Loucy (cell line): Measurements from ENCODE around the gene SLC25A42.
A peak's percentile ranks its signal among the peaks of the same experiment; 100 is the strongest.

Source experiments
- H2AFZ ChIP-seq: fragments of 200-600 bp; sonication (generic); 2 replicates; pipeline ENCODE4 v1.6.0; 2016; ENCODE audit warnings: antibody characterized with exemption, mild to moderate bottlenecking, low read length, moderate library complexity
- H3F3A ChIP-seq: fragments of 200-600 bp; 2 replicates; pipeline ENCODE4 v1.6.0; 2016; ENCODE audit warnings: antibody characterized with exemption, low read depth, mild to moderate bottlenecking
- H3K27me3 ChIP-seq: fragments of 200-600 bp; sonication (generic); 2 replicates; pipeline ENCODE4 v1.6.1; 2014; ENCODE audit warnings: low read length, mild to moderate bottlenecking; ENCODE audit not compliant: insufficient read depth, poor library complexity, severe bottlenecking
- H3K36me3 ChIP-seq: fragments of 200-600 bp; sonication (generic); 2 replicates; pipeline ENCODE4 v1.6.1; 2016; ENCODE audit warnings: low read length; ENCODE audit not compliant: insufficient read depth
- H3K4me1 ChIP-seq: fragments of 200-600 bp; sonication (generic); 2 replicates; pipeline ENCODE4 v1.5.1; 2014; ENCODE audit warnings: low read length, mild to moderate bottlenecking; ENCODE audit not compliant: insufficient read depth, poor library complexity, severe bottlenecking
- H3K4me2 ChIP-seq: fragments of 200-600 bp; sonication (generic); 2 replicates; pipeline ENCODE4 v1.6.0; 2014; ENCODE audit warnings: antibody characterized with exemption, low read length, low read depth, mild to moderate bottlenecking; ENCODE audit not compliant: poor library complexity, severe bottlenecking
- H3K4me3 ChIP-seq: fragments of 200-600 bp; sonication (generic); 2 replicates; pipeline ENCODE4 v1.5.1; 2014; ENCODE audit warnings: low read length, mild to moderate bottlenecking, mixed read lengths; ENCODE audit not compliant: poor library complexity, severe bottlenecking
- H3K79me2 ChIP-seq: fragments of 200-600 bp; sonication (generic); 2 replicates; pipeline ENCODE4 v1.6.1; 2014; ENCODE audit warnings: low read length; ENCODE audit not compliant: insufficient read depth
- H3K9ac ChIP-seq: fragments of 200-600 bp; sonication (generic); 2 replicates; pipeline ENCODE4 v1.6.0; 2014; ENCODE audit warnings: mild to moderate bottlenecking, low read depth, low read length, moderate library complexity; ENCODE audit not compliant: poor library complexity, severe bottlenecking
- H3K9me2 ChIP-seq: fragments of 200-600 bp; sonication (generic); replicated peaks from 2 replicates; pipeline ENCODE4 v1.6.1; 2016; ENCODE audit warnings: low read depth, low read length, mixed read lengths
- H3K9me3 ChIP-seq: fragments of 200-600 bp; sonication (generic); 2 replicates; pipeline ENCODE4 v1.6.1; 2014; ENCODE audit warnings: mild to moderate bottlenecking, antibody characterized with exemption, low read length, low read depth; ENCODE audit not compliant: insufficient read depth
- H4K20me1 ChIP-seq: fragments of 200-600 bp; sonication (generic); 2 replicates; pipeline ENCODE4 v1.6.0; 2014; ENCODE audit warnings: antibody characterized with exemption, low read length, mild to moderate bottlenecking; ENCODE audit not compliant: insufficient read depth, poor library complexity, severe bottlenecking
- CTCF ChIP-seq: fragments of 200-600 bp; sonication (generic); conservative IDR thresholded peaks from 2 replicates; pipeline ENCODE4 v1.5.1; 2014; ENCODE audit warnings: mild to moderate bottlenecking, antibody characterized with exemption, low read length
- EZH2phosphoT487 ChIP-seq: fragments of 200-600 bp; IDR thresholded peaks from 2 replicates; pipeline ENCODE4 v1.6.1; 2018; ENCODE audit warnings: antibody characterized with exemption, mild to moderate bottlenecking, moderate library complexity, borderline replicate concordance

The SLC25A42 gene

GRCh38 chr19:19057317-19057716 is 6.5 kb upstream of the SLC25A42 start:
- Histone ChIP-seq H3K4me1 (peaks cover 14% of the 10 kb centered on the region), H3K4me3 (no peak overlapping the region), H3F3A (no peaks in the 10 kb centered on the region), H3K27me3 (no peaks in the 10 kb centered on the region), H3K9ac (no peak overlapping the region), H3K9me3 (no peaks in the 10 kb centered on the region), H2AFZ (no peak overlapping the region), H3K79me2 (no peaks in the 10 kb centered on the region), H3K9me2 (no peaks in the 10 kb centered on the region), H4K20me1 (no peaks in the 10 kb centered on the region), H3K36me3 (peaks cover 42% of the 10 kb centered on the region; the same call in 1 of the 2 replicates), H3K4me2 (no peak overlapping the region)
- TF ChIP-seq CTCF: no peak

DNA sequence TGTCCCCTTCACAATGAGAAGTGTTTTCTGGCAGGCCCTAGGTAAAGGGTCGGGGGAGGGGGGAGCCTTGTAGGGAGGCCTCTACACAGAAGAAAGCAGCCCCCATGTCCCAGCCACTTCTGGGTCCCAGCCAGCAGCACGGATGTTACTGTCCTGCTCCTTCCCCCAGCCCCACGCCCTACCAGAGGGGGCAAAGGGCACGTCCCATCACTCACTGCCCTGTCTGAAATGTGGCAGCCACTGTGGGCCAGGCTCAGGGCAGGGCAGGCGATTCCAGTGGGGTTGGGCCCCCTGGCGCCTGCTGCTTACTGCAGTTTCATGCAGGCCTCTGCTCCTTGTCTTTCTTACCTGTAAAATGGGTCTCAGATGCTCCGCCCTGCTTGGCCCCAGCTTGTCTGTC is 6.1 kb upstream of the SLC25A42 start:
- H4K20me1 ChIP-seq: no peaks in the 10 kb centered on the region
- H3K4me2 ChIP-seq: no peak overlapping the region
- no peaks in the 10 kb centered on the region for H3K9me2 ChIP-seq
- H3K27me3 ChIP-seq: no peaks in the 10 kb centered on the region
- H3K79me2 ChIP-seq: no peaks in the 10 kb centered on the region
- peaks cover 18% of the 10 kb centered on the region for H3K4me1 ChIP-seq
- TF ChIP-seq EZH2phosphoT487 (no peak), CTCF (no peak)
- no peaks in the 10 kb centered on the region for H3K9me3 ChIP-seq
- H3F3A ChIP-seq: no peaks in the 10 kb centered on the region
- H3K4me3 ChIP-seq: no peak overlapping the region
- peaks cover 39% of the 10 kb centered on the region; the same call in 1 of the 2 replicates for H3K36me3 ChIP-seq
- no peak overlapping the region for H2AFZ ChIP-seq
- H3K9ac ChIP-seq: no peak overlapping the region

DNA sequence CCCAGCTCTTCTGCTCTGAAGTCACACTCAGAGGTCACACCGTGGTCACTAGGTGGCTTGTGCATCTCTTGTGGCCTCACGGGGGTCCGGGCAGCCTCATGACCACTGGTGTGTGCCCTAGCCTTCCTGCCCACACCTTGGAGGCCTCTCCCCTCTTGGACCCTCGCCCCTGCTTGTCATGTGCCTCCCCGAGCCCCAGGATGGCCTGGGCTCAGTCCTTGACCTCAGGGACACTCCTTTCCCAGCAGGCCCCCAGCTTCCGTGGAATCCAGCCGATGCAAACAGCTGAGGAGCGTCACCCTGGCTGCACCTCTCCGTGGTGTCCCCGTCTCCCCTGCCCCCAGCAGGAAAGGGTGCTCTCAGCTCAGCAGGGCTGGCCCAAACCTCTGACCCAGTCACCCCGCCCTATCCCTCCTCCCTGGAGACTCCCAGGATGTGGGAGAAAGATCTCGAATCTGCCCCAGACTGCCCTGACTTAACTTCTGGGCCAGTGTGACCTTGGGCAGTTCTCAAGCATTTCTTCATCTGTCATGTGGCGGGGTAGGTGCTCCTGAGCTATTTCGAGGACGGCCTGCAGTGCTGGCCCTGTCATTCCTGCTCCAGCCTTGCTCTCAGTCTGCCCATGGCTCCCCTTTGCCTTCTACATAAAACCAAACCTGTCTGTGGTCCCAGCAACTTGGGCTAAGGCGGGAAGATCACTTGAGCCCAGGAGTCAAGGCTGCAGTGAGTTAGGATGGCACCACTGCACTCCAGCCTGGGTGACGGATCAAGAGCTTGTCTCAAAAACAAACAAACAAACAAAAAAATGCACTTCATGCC is 4.6 kb upstream of the SLC25A42 start:
- H3K4me2 ChIP-seq: peak overlapping the region; percentile 42
- peaks cover 32% of the 10 kb centered on the region; the same call in 1 of the 2 replicates for H3K36me3 ChIP-seq
- no peaks in the 10 kb centered on the region for H3K9me3 ChIP-seq

More for the DNA sequence above, 4.6 kb upstream of the SLC25A42 start:
- Histone ChIP-seq H3K4me3 (no peak overlapping the region), H4K20me1 (no peaks in the 10 kb centered on the region), H3K9ac (peak overlapping the region; percentile 20), H3F3A (no peaks in the 10 kb centered on the region), H3K79me2 (peaks cover 1% of the 10 kb centered on the region; the same call in 1 of the 2 replicates), H3K4me1 (peaks cover 24% of the 10 kb centered on the region), H3K27me3 (no peaks in the 10 kb centered on the region), H3K9me2 (no peaks in the 10 kb centered on the region), H2AFZ (no peak overlapping the region)
- TF ChIP-seq EZH2phosphoT487 (no peak), CTCF (no peak)
